ENCODE data around the gene SYNGR1.

SYNGR1 gene

GRCh38 chr22:39415506-39415905 lies 65.7 kb downstream of the SYNGR1 start:
- Mint-ChIP-seq H3K4me3 (no peak overlapping the region), H3K36me3 (peaks cover 44% of the 10 kb centered on the region), H3K27me3 (no peaks in the 10 kb centered on the region), H3K27ac (no peak overlapping the region), H3K4me1 (peaks cover 19% of the 10 kb centered on the region), H3K9me3 (no peaks in the 10 kb centered on the region)
- ATAC-seq, result no peak

GRCh38 chr22:39416319-39416718 lies 66.5 kb downstream of the SYNGR1 start:
- Mint-ChIP-seq H3K27ac (no peak overlapping the region), H3K4me1 (peaks cover 13% of the 10 kb centered on the region), H3K36me3 (peaks cover 52% of the 10 kb centered on the region), H3K9me3 (no peaks in the 10 kb centered on the region), H3K27me3 (no peaks in the 10 kb centered on the region), H3K4me3 (no peak overlapping the region)
- no peak for ATAC-seq

- Mint-ChIP-seq H3K9me3 (no peaks in the 10 kb centered on the region), H3K27me3 (no peaks in the 10 kb centered on the region), H3K27ac (no peak overlapping the region), H3K4me1 (peaks cover 6% of the 10 kb centered on the region), H3K36me3 (peaks cover 60% of the 10 kb centered on the region), H3K4me3 (no peak overlapping the region)
- ATAC-seq, result no peak
Observed at GRCh38 chr22:39417641-39418040, 67.8 kb downstream of the SYNGR1 start.

GRCh38 chr22:39418696-39419095 lies 68.9 kb downstream of the SYNGR1 start:
- no peak overlapping the region for H3K4me3 Mint-ChIP-seq
- ATAC-seq, result no peak
- H3K9me3 Mint-ChIP-seq, result no peaks in the 10 kb centered on the region
- H3K27me3 Mint-ChIP-seq, result no peaks in the 10 kb centered on the region
- peaks cover 61% of the 10 kb centered on the region for H3K36me3 Mint-ChIP-seq
- H3K4me1 Mint-ChIP-seq, result peaks cover 6% of the 10 kb centered on the region
- H3K27ac Mint-ChIP-seq, result no peak overlapping the region

GRCh38 chr22:39419096-39419495 lies 69.3 kb downstream of the SYNGR1 start:
- Mint-ChIP-seq H3K27ac (no peak overlapping the region), H3K36me3 (peaks cover 65% of the 10 kb centered on the region)

GRCh38 chr22:39419911-39420310 lies 70.1 kb downstream of the SYNGR1 start:
- Mint-ChIP-seq H3K27ac (no peak overlapping the region), H3K36me3 (peaks cover 67% of the 10 kb centered on the region), H3K4me1 (no peaks in the 10 kb centered on the region), H3K4me3 (no peak overlapping the region), H3K27me3 (no peaks in the 10 kb centered on the region), H3K9me3 (no peaks in the 10 kb centered on the region)
- ATAC-seq, result no peak

More at GRCh38 chr22:39419096-39419495, 69.3 kb downstream of the SYNGR1 start:
- Mint-ChIP-seq H3K4me3 (no peak overlapping the region), H3K27me3 (no peaks in the 10 kb centered on the region), H3K4me1 (peaks cover 2% of the 10 kb centered on the region), H3K9me3 (no peaks in the 10 kb centered on the region)
- no peak for ATAC-seq

- Mint-ChIP-seq H3K4me3 (no peak overlapping the region), H3K36me3 (peaks cover 64% of the 10 kb centered on the region), H3K27ac (no peak overlapping the region), H3K4me1 (no peaks in the 10 kb centered on the region), H3K9me3 (no peaks in the 10 kb centered on the region), H3K27me3 (no peaks in the 10 kb centered on the region)
- ATAC-seq, result no peak
Observed at GRCh38 chr22:39421691-39422090, 71.9 kb downstream of the SYNGR1 start.

GRCh38 chr22:39422101-39422500 lies 72.3 kb downstream of the SYNGR1 start:
- no peak overlapping the region for H3K27ac Mint-ChIP-seq
- peaks cover 68% of the 10 kb centered on the region for H3K36me3 Mint-ChIP-seq
- H3K4me1 Mint-ChIP-seq, result no peaks in the 10 kb centered on the region
- H3K4me3 Mint-ChIP-seq, result no peak overlapping the region
- no peaks in the 10 kb centered on the region for H3K9me3 Mint-ChIP-seq
- H3K27me3 Mint-ChIP-seq, result no peaks in the 10 kb centered on the region
- no peak for ATAC-seq

- Mint-ChIP-seq H3K36me3 (peaks cover 66% of the 10 kb centered on the region), H3K27me3 (no peaks in the 10 kb centered on the region), H3K4me1 (no peaks in the 10 kb centered on the region), H3K4me3 (no peak overlapping the region), H3K27ac (no peak overlapping the region), H3K9me3 (no peaks in the 10 kb centered on the region)
- no peak for ATAC-seq
Observed at GRCh38 chr22:39422721-39423120, 72.9 kb downstream of the SYNGR1 start.

- Mint-ChIP-seq H3K27me3 (no peaks in the 10 kb centered on the region), H3K4me3 (no peak overlapping the region), H3K27ac (no peak overlapping the region), H3K36me3 (peaks cover 59% of the 10 kb centered on the region), H3K9me3 (no peaks in the 10 kb centered on the region), H3K4me1 (no peaks in the 10 kb centered on the region)
- ATAC-seq, result no peak
Observed at GRCh38 chr22:39423976-39424375, 74.2 kb downstream of the SYNGR1 start.

GRCh38 chr22:39426380-39427043 lies 76.7 kb downstream of the SYNGR1 start:
- no peaks in the 10 kb centered on the region for H3K4me1 Mint-ChIP-seq
- H3K27me3 Mint-ChIP-seq, result no peaks in the 10 kb centered on the region
- H3K36me3 Mint-ChIP-seq, result peaks cover 40% of the 10 kb centered on the region
- no peak overlapping the region for H3K27ac Mint-ChIP-seq
- H3K9me3 Mint-ChIP-seq, result no peaks in the 10 kb centered on the region
- no peak for ATAC-seq
- H3K4me3 Mint-ChIP-seq, result no peak overlapping the region

GRCh38 chr22:39427751-39428596 lies 78.2 kb downstream of the SYNGR1 start:
- no peak overlapping the region for H3K4me3 Mint-ChIP-seq
- peaks cover 34% of the 10 kb centered on the region for H3K36me3 Mint-ChIP-seq
- H3K27ac Mint-ChIP-seq, result no peak overlapping the region
- no peaks in the 10 kb centered on the region for H3K27me3 Mint-ChIP-seq
- H3K9me3 Mint-ChIP-seq, result no peaks in the 10 kb centered on the region
- H3K4me1 Mint-ChIP-seq, result no peaks in the 10 kb centered on the region
- ATAC-seq, result no peak

- Mint-ChIP-seq H3K9me3 (no peaks in the 10 kb centered on the region), H3K4me3 (no peak overlapping the region), H3K36me3 (peaks cover 35% of the 10 kb centered on the region), H3K27me3 (no peaks in the 10 kb centered on the region), H3K27ac (no peak overlapping the region), H3K4me1 (no peaks in the 10 kb centered on the region)
- no peak for ATAC-seq
Observed at GRCh38 chr22:39428597-39429071, 78.8 kb downstream of the SYNGR1 start.

GRCh38 chr22:39429186-39429585 lies 79.4 kb downstream of the SYNGR1 start:
- Mint-ChIP-seq H3K9me3 (no peaks in the 10 kb centered on the region), H3K4me3 (no peak overlapping the region), H3K36me3 (peaks cover 34% of the 10 kb centered on the region), H3K27me3 (no peaks in the 10 kb centered on the region), H3K4me1 (no peaks in the 10 kb centered on the region), H3K27ac (no peak overlapping the region)
- ATAC-seq, result no peak

GRCh38 chr22:39429916-39430575 lies 80.3 kb downstream of the SYNGR1 start:
- peaks cover 33% of the 10 kb centered on the region for H3K36me3 Mint-ChIP-seq
- no peaks in the 10 kb centered on the region for H3K4me1 Mint-ChIP-seq
- no peak for ATAC-seq

More at GRCh38 chr22:39429916-39430575, 80.3 kb downstream of the SYNGR1 start:
- H3K4me3 Mint-ChIP-seq, result no peak overlapping the region
- no peak overlapping the region for H3K27ac Mint-ChIP-seq
- H3K9me3 Mint-ChIP-seq, result no peaks in the 10 kb centered on the region
- H3K27me3 Mint-ChIP-seq, result no peaks in the 10 kb centered on the region

All from stimulated activated memory B cell treated with anti-CD40 and anti-IgM and Interleukin-4, amounts not matched to agents 10 μg/mL and 1 μg/mL and 100 μg/mL, for 72 hours (primary cell).